Measurements from ENCODE around the gene DRD1.
A peak's percentile ranks its signal among the peaks of the same experiment; 100 is the strongest.

Gene DRD1

DNA sequence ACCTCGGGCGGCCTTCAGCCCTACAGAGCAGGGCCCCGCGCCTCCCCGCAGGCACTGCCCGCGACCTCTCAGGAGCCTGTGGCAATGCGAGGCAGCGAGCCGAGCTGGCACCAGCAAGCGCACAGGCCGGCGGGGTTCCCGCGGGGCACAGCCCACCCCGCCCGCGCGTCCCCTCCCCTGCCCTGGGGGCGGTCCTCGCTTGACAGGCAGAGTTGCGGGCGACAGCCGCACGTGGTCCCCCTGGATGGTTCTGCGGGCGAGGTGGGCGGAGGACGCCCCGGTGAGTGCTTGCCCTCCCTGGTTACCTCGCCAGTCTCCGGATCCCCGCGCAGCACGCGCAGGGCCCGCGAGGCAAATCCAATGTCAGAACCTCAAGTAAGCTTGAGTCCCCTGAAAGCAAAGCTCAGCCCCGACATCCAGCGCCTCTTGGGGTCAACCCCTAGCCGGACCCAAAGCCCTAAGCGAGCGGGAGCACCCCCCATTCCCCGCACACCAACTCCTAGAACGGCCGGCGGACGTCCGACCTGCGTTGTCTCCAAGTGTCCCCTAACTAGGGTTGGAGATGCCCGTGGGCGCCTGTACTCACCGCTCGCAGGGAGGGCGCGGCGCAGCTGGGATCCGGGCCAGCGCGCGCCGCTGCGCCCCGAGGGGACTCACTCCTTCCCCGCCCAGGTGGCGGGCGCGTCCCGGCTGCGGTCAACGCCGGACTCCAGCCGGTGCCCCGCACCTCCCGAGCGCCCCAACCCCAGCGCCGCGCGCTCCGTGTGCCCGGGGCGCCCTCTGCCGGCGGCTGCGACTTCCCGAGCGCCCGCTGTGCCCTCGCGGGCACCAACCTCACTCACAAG, at the start of gene DRD1:
Gene DRD1 (minus strand): TSS at position 123 of the 845 bp plus-strand sequence. CDS start 1,083 bp downstream, outside the sequence.
- peak; percentile 37 for DNase-seq

- no peak for DNase-seq
Observed at GRCh38 chr5:175493726-175494125, 49.7 kb upstream of the DRD1 start.

DNA sequence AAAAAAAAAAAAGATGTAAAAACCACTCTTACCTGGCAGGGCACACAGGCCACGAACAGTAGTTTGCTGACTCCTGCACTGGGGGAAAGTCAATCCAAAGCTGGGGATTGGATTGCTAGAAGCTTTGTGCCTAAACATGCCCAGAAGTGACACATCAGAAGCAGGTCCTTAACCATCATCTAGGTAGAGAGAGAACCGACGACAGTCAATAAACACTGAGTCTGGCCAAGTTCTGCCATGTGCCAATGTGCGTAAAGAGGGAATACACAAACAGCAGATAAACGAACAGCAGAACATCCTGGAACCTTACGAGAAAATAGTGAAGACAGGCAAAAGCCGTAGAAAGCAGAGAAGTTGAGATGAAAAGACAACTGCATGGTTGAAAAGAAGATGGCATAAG, 49.3 kb upstream of the DRD1 start:
- no peak for DNase-seq

DNA sequence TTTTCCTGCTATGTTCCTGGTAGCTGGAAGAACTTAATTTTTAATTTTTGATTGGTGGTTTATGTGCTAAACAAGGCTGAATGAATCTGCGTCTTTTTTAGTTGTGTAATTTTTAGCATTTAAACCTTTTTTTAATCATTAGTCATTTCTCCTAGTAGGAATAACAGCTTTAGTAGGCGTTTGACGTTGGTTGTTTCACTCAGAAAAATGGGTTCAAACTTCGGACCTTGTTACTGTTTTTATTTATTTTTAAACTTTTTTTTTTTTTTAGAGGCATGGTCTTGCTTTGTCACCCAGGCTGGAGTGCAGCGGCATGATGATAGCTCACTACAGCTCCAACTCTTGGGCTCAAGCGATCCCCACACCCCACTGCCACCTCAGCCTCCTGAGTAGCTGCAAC, 47.2 kb upstream of the DRD1 start:
- DNase-seq, result no peak

DNA sequence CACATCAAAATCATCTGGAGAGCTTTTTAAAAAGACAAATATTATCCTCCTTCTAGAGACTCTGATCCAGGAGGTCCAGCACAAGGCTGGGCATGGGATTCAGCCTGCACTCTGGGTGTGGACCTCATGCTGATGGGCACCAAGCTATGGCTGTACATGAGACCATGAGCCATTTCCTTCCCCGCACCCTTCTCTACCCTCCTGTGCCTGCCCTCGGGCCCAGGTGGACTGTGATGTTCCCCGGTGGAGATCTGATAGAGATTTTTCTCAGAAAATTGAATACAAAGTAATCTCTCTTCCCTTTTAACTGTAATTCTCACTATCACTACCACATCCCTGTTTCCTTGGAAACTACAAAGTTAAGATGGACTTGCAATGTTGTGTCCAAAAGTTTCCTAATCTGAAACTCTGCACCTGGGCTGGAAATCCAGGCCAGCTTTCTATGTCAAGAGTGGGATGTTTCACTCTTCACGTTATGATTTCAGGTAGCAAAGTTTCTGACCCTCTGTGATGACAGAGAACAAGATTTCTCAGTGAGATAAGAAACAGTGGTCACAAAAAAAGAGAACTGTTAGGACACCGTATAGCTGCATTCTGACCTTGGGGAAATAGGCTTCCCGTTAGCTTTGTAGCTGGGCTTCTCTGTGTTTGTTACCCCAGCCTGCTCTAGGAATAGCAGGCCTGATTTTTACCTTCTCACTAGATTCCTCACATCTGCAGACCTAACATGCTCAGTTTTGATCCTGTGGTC, 45.9 kb upstream of the DRD1 start:
- no peak for DNase-seq

- DNase-seq, result no peak
Observed at GRCh38 chr5:175487514-175488222, 43.7 kb upstream of the DRD1 start.

GRCh38 chr5:175485631-175486030, 41.6 kb upstream of the DRD1 start:
- DNase-seq, result no peak

- DNase-seq, result no peak
Observed at GRCh38 chr5:175484829-175485228, 40.8 kb upstream of the DRD1 start.

- DNase-seq, result no peak
Observed at GRCh38 chr5:175484322-175484721, 40.3 kb upstream of the DRD1 start.

DNA sequence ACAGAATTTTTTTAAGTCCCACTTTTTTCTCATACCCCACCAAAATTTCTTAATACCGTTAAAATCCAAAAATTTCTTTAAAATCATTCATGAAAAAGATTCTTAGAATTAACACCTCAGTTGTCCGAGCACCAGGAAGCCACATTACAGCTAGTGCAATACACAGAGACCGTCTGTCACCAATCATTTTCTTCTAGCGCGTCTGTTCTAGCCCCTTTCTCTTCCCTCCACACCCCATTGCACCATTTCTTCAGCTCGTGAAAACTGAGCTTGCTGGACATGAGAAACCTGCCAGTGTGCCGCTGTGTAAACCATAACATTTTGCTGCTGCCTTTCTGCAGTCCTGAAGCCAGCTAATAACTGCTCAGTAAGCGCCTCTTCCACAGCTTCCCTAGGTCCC, 39.4 kb upstream of the DRD1 start:
- DNase-seq, result no peak

GRCh38 chr5:175479125-175479881, 35.3 kb upstream of the DRD1 start:
- no peak for DNase-seq

GRCh38 chr5:175478384-175479124, 34.6 kb upstream of the DRD1 start, which contains the start of gene SFXN1:
Gene SFXN1 (plus strand): TSS chr5:175478560. CDS start chr5:175492104, 13,544 bp downstream.
- peak; percentile 51 for DNase-seq

GRCh38 chr5:175478008-175478383, 34.0 kb upstream of the DRD1 start:
- no peak for DNase-seq

GRCh38 chr5:175477440-175477839, 33.5 kb upstream of the DRD1 start:
- DNase-seq, result no peak

GRCh38 chr5:175475248-175475647, 31.3 kb upstream of the DRD1 start:
- DNase-seq, result no peak

- no peak for DNase-seq
Observed at GRCh38 chr5:175472378-175472777, 28.4 kb upstream of the DRD1 start.

DNA sequence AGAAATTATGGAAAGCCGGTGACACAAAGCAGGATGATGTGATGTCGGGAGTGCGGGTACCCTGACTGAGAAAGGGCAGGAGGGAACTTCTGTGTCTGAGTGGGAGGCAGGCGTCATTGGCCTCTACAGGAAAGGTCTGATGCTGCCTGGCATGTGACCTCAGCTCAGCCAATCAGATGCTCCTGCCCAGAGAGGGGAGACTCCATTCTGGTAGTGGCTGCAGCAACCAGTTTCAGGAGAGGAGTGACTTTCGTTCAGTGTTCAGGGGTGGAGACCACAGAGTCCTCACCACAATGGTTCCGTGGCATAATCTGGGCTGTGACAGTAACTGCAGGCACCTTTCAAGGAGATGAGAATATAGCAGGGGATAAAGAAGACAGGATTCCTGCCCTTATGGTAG, 27.6 kb upstream of the DRD1 start:
- no peak for DNase-seq

- no peak for DNase-seq
Observed at GRCh38 chr5:175471196-175471595, 27.2 kb upstream of the DRD1 start.

DNA sequence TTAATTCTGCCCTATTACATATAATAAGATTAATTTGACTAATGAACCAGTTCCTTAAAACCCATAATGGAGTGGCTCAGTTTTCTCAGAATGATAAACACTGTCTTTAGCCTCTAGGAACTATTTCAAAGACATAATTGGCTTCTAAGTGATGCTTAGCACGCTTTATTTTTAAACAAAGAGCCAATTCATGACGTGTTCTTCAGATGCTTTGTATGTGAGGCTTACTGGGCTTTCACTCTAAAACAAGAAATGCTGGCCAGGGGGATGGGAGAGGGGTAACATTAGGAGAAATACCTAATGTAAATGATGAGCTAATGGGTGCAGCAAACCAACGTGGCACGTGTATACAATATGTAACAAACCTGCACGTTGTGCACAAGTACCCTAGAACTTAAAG, 26.8 kb upstream of the DRD1 start:
- no peak for DNase-seq

DNA sequence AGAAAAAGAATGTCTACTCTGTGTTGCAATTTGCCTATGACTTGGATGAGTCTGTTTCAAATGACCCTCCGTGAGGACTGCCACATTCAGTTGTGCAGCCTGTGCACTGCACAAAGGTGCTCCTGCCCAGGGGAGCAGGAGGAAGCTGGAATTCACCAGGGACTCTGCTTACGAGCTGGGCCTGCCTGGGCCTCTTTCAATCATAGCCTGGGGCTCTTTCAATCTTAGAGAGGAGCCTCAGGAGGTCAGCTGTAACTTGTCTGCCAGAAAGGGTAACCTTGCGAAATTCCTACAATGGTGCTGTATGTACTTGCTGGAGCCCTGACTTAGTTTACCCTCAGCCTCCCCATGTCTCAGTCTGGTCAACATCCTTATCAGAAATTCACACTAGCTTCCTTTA, 25.9 kb upstream of the DRD1 start:
- DNase-seq, result no peak

GRCh38 chr5:175468892-175469291, 24.9 kb upstream of the DRD1 start:
- no peak for DNase-seq

Data from NCI-H510A treated with DMSO at 0.1 percent for 48 hours (cell line).